Measurements from ENCODE around the gene PTGS2.

Gene PTGS2

DNA sequence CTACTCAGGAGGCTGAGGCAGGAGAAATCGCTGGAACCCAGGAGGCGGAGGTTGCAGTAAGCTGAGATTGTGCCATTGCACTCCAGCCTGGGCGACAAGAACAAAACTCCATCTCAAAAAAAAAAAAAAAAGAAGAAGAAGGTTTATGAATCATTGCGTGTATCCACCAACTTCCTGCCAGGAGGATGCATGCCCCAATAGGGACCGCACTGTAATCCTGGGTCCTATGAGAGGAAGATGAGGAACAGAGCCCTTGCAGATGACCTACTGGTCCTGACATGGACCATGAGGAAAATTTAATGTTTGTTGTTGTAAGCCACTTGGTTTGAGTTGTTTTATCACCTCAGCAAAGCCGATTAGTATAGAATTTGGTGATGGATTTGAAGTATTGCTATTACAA, 56.7 kb downstream of the PTGS2 start:
- no peak for DNase-seq
- H3K36me3 ChIP-seq (replicated peaks) = no peaks in the 10 kb centered on the region
- H3K4me3 ChIP-seq (ENCODE audit: low read depth, low read length) = no peak overlapping the region
- no peak overlapping the region for H3K27ac ChIP-seq
- no peaks in the 10 kb centered on the region for H3K27me3 ChIP-seq (replicated peaks)
- TF ChIP-seq CTCF (IDR thresholded peaks at IDR 0.05; ENCODE audit: low read depth, low read length, missing control alignments) = no peak
- in situ Hi-C loops (cut with HindIII; ENCODE audit: low pct_ligation_motif_present, low sequenced_read_pairs) = loop anchor here (25.0 kb wide), 1 partner anchor 364 kb away; no protein-coding TSS in a partner anchor
